HG03175 (cell line): Measurements from ENCODE around the gene FOXP1.

ENCODE experiments used
- ATAC-seq: cut with Tn5 transposase; IDR thresholded peaks from one replicate; pipeline ENCODE4 v1.9.1; 2021; ENCODE audit warnings: mild to moderate bottlenecking, moderate library complexity; ENCODE audit not compliant: unreplicated experiment

FOXP1 gene

GRCh38 chr3:71228156-71228866, 355.2 kb downstream of the FOXP1 start:
- ATAC-seq: no peak

DNA sequence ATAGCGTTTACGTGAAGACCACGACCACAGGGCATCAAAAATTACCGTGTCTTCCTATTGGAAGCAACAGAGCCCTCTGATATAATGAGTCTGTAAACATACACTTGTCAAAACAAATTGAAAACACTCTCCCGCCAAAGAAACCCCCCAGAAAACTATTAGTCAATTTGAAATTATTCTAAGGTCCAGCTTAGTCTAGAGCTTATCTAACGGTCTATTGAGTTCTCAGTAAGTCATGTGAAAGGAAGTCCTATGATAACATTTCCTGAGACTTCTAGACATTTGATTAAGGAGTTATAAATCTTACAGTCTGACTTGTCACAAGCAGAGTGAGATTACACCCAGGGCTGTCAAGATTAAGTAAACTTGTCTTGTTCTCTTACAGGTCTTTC, 356.3 kb downstream of the FOXP1 start:
- ATAC-seq: no peak

DNA sequence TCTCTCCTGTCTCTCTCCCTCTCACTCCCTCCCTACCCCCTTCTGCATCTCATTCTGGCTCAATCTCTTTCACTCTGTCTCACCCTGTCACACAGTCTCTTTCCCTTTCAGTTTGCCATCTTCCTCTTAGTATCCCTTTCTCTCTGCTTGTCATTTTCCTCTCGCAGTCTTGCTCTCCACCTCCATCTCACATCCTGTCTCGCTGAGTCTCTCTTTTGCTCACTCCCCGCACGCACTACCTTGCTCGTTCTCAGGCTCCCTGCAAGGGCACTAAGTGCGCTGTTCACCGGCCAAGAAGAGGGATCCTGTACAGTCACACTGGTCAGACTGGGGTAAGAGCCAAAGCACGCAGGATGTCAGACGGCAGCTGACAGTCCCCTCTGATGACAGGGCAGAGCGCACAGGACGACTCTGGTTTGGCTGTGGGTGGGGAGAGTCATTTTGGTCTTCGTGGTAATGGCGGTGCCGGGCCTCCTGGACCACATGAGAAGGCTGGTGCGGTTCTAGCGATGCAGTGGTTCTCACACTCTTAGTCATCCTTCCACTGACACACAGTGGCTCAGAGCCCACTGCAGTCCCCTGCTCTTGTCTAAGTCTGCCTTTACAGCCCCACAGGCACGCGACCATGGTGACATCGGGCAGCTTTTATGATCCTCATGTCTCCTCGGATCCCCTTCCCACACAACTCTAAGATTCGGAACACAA, 356.8 kb downstream of the FOXP1 start:
- ATAC-seq: peak; percentile 88

GRCh38 chr3:71225951-71226564, 357.5 kb downstream of the FOXP1 start:
- ATAC-seq: peak; percentile 7

DNA sequence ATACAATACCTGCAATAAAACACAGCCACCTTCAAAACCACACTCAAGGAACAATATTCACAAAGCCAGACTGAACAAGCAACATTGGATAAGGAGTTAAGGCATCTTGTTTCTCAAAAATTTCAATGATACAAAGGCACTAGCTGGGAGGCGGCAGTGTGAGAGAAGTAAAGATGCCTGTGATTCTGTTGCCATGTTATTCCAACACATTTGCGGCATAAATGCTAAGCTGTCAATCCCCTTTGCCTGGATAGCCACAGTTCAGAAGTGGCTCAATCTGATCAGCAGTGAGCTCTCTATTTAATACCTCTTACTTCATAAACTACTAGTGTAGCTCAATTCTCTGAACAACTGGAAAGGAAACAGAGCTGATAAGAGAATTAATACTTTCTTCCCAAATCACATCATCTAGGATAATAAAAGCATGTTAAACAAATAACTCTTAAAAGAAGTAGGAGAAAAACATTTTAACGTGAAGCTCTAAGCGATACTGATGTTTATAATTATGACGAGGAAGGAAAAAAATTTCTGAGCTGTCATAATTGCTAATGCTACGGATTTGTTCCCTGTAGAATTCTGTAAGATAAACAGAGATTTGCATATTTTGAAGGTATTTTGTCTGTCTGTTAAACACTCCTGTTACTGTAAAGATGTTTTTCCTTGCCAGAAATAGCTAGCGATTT, 358.4 kb downstream of the FOXP1 start:
- no peak for ATAC-seq

GRCh38 chr3:71219744-71220638, 363.5 kb downstream of the FOXP1 start:
- peak; percentile 97 for ATAC-seq

GRCh38 chr3:71218508-71218907, 365.0 kb downstream of the FOXP1 start:
- ATAC-seq: no peak

- no peak for ATAC-seq
These were observed 365.8 kb downstream of the FOXP1 start for GRCh38 chr3:71217640-71218222.

DNA sequence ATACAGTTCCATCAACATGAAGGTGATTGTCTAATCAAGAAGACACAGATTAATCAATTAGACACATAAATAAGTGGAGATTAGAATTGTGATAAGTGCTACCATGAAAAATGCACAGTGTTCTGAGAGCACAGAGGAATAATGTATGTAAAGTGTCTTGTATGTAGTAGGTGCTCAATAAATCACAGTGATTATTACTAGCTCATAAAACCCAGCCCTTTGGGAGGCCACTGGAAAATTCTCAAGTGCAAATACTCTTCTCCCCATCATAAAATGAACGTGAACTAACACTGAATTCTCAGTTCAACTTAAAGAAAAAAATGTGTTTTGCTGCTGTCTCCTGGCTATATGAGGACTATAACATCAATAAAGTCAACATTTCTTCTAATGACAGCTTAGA, 368.2 kb downstream of the FOXP1 start:
- no peak for ATAC-seq

DNA sequence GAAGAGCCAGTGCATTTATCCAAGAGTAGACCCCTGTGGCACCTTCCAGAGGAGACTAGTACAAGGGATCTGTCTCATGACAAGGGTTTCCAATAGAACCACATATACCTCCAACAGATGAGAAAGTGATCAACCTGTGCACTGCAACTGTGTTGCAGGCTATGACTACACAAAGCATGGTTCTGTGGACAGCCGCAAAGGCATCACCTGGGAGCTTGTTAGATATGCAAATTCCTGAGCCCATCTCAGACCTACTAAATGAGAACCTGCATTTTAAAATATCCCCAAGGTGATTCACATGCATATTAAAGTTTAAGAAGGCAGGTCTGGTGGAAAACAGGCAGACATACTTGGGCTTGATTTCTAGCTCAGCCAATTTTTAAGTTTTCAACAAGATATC, 368.7 kb downstream of the FOXP1 start:
- no peak for ATAC-seq

- ATAC-seq: no peak
These were observed 369.5 kb downstream of the FOXP1 start for GRCh38 chr3:71214016-71214415.

- no peak for ATAC-seq
These were observed 372.4 kb downstream of the FOXP1 start for GRCh38 chr3:71211083-71211482.

- ATAC-seq: no peak
These were observed 373.1 kb downstream of the FOXP1 start for GRCh38 chr3:71210257-71211007.

DNA sequence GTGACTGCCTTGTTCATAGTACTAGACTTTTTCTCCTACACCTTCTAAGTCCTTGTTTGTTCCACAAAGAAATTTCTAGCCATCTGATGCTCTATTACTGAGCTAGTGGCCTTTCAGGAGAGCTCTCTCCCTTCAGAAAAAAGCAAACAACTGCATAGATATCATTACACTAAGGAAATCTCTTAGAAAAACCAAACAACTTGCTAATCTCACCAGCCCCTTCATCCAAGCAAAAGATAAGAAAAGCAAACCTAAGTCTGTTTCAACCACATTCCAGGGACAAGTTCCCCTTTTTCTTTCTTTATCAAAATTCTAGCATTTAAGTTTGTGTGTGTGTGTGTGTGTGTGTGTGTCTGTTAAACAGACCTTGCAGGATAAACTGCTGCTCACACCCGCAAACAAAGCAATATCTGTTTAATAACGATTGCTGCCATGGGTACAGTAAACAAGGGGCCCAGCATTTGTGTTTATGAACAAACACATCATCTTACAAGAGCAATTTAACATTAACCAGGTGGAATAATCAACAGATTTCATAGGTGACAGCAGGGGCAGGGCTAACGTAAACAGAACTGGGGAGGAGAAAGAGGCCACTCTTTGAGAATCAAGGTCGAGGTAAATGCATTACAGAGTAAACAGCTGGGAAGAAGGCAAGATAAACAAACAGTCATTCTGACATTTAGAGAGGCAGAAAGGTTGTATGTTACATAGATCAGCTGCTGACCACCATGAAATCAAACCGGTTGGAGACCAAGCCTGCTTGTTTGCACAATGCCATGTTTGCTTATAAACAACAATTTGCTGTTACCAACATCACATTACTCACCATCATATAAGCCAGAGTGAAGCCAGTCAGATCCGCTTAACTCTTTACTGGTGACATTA, 375.1 kb downstream of the FOXP1 start:
- no peak for ATAC-seq

DNA sequence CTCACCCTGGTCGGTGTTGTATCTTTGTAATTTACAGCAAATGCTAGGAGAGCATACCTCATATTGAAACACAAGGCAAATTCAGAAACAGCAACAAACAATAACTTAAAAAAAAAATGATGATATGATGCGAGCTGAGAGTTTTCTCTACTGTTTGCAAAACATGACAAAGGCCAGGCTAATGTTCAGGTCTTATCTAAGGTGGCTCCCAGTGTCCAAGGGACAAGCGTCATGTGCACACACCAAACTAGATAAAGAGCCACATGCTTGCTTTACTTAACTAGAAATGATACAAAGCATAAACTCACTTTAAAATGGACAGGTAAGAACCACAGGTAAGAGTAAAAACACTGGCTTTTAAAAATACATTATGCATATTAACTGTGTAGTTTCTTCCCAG, 375.9 kb downstream of the FOXP1 start:
- no peak for ATAC-seq

DNA sequence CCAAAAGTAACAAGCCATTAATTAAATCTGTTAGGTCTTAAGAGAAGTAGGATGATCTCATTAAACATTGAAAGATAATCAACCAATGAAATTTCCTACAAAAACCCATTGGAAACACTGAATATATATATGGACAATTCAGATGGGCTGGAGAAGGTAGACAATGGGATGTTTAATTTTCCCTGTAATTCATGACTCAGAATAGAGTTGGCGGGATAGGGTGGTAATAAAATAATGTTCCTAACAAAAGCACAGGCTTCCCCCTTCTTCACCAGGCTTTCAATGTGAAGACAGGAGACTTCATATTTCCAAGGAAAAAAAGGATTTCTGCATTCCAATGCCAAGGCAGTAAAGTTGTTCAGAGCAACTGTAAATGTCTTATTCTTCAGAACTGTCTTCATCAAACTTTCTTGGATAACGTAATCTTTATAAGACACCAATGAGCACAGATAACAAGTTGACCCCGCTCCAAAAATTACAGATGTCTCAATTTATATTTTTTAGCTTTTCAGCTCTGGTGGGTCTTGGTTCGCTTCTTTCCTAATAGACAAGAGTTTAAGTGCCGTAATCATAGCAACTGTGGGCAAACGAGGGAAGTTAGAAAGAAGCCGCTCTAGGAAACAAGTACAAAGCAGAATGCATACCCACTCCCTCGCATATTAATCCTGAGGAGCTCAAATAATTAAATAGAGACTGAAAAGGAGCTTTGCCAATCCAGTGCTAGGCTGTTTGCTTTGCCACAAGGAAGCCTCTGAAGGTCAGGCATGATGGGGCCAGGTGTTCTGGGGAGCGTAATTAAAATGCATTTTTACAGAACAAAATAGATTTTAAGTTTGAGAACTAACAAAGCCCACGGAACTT, 377.0 kb downstream of the FOXP1 start:
- ATAC-seq: no peak

DNA sequence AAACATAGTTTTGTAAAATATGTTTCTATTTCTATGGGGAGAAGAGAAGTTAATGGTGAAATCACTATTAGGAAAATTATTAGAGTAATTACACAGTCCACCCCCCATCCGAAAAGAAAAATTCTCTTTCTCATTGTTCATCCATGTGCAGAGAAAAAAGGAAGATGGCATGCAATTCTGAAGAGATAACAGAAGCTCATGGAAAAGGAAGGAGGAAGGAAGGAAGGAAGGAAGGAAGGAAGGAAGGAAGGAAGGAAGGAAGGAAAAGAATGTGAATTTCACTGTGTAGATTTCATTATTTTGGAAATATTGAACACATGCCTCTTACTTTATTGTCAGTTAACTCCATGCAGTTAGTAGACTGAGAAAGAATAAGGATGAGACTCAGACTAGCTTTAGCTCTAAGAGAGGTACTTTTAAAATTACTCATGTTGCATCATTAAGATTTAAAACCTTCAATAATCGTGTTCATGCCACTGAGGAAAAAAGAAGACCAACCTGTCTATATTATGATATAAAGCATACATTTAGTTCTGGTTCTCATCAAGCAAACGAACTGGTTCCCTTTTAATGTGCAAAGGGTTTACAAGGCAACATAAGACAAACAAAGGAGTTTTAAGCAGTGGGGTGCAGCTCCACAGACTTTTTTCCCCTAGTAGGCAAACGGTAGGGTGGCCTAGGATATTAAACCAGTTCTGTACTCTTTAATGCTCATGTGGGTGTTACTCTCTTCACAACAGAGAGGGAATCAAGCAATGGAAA, 379.6 kb downstream of the FOXP1 start:
- ATAC-seq: no peak
